ENCODE data around the gene SLC4A7.
"Not testable (repeated sequence)": the region's sequence is repeated elsewhere in the genome, so short reads cannot be mapped to it uniquely, and the experiment has no call there.

SLC4A7 gene

GRCh38 chr3:27360113-27361078, 123.8 kb downstream of the SLC4A7 start:
- DNase-seq (ENCODE audit: low spot score) = no peak

- DNase-seq (ENCODE audit: low spot score) = no peak
Observed at GRCh38 chr3:27358372-27358771, 125.8 kb downstream of the SLC4A7 start.

GRCh38 chr3:27357665-27358258, 126.4 kb downstream of the SLC4A7 start:
- DNase-seq (ENCODE audit: low spot score) = peak; percentile 49

- no peak for DNase-seq (ENCODE audit: low spot score)
Observed at GRCh38 chr3:27356976-27357375, 127.2 kb downstream of the SLC4A7 start.

GRCh38 chr3:27354588-27355203, 129.5 kb downstream of the SLC4A7 start:
- DNase-seq (ENCODE audit: low spot score) = no peak

GRCh38 chr3:27354161-27354560, 130.0 kb downstream of the SLC4A7 start:
- DNase-seq (ENCODE audit: low spot score) = no peak

GRCh38 chr3:27353221-27353620, 131.0 kb downstream of the SLC4A7 start:
- DNase-seq (ENCODE audit: low spot score) = no peak

- no peak for DNase-seq (ENCODE audit: low spot score)
Observed at GRCh38 chr3:27352047-27352446, 132.1 kb downstream of the SLC4A7 start.

- no peak for DNase-seq (ENCODE audit: low spot score)
Observed at GRCh38 chr3:27349832-27350231, 134.4 kb downstream of the SLC4A7 start.

GRCh38 chr3:27345959-27346865, 138.0 kb downstream of the SLC4A7 start:
- DNase-seq (ENCODE audit: low spot score) = no peak

- no peak for DNase-seq (ENCODE audit: low spot score)
Observed at GRCh38 chr3:27345493-27345892, 138.7 kb downstream of the SLC4A7 start.

GRCh38 chr3:27345045-27345444, 139.1 kb downstream of the SLC4A7 start:
- no peak for DNase-seq (ENCODE audit: low spot score)

GRCh38 chr3:27344192-27344591, 140.0 kb downstream of the SLC4A7 start:
- no peak for DNase-seq (ENCODE audit: low spot score)

GRCh38 chr3:27342267-27342666, 141.9 kb downstream of the SLC4A7 start:
- DNase-seq (ENCODE audit: low spot score) = no peak

GRCh38 chr3:27340534-27340933, 143.7 kb downstream of the SLC4A7 start:
- DNase-seq (ENCODE audit: low spot score) = no peak

GRCh38 chr3:27335571-27335970, 148.6 kb downstream of the SLC4A7 start:
- no peak for DNase-seq (ENCODE audit: low spot score)

- DNase-seq (ENCODE audit: low spot score) = no peak
Observed at GRCh38 chr3:27333843-27334242, 150.3 kb downstream of the SLC4A7 start.

GRCh38 chr3:27328982-27329762, 155.0 kb downstream of the SLC4A7 start:
- not testable (repeated sequence) for DNase-seq (ENCODE audit: low spot score)

GRCh38 chr3:27326629-27327545, 157.3 kb downstream of the SLC4A7 start:
- peak; percentile 87 for DNase-seq (ENCODE audit: low spot score)

GRCh38 chr3:27326202-27326601, 158.0 kb downstream of the SLC4A7 start:
- no peak for DNase-seq (ENCODE audit: low spot score)
